CD4-positive, alpha-beta T cell treated with Interleukin-4 for 4 hours (primary cell): ENCODE measurements around the gene MAP1LC3B2.
"Not testable (repeated sequence)": the region's sequence is repeated elsewhere in the genome, so short reads cannot be mapped to it uniquely, and the experiment has no call there.

Experiments
- DNase-seq: peaks from one replicate; pipeline ENCODE4 v3.0.0-alpha.2; 2020

MAP1LC3B2 gene

GRCh38 chr12:116561181-116561821 is 2.1 kb downstream of the MAP1LC3B2 start:
- DNase-seq, result no peak

GRCh38 chr12:116562090-116562489 is 2.9 kb downstream of the MAP1LC3B2 start:
- no peak for DNase-seq

GRCh38 chr12:116563262-116563661 is 4.1 kb downstream of the MAP1LC3B2 start:
- DNase-seq, result no peak

- DNase-seq, result no peak
These were observed 4.9 kb downstream of the MAP1LC3B2 start for GRCh38 chr12:116564080-116564479.

- DNase-seq, result not testable (repeated sequence)
These were observed 6.0 kb downstream of the MAP1LC3B2 start for GRCh38 chr12:116565221-116565620.

- DNase-seq, result no peak
These were observed 6.8 kb downstream of the MAP1LC3B2 start for GRCh38 chr12:116565963-116566362.

- DNase-seq, result no peak
These were observed 9.0 kb downstream of the MAP1LC3B2 start for GRCh38 chr12:116568203-116568602.

- no peak for DNase-seq
These were observed 11.9 kb downstream of the MAP1LC3B2 start for GRCh38 chr12:116571089-116571488.

GRCh38 chr12:116573776-116574175 is 14.6 kb downstream of the MAP1LC3B2 start:
- no peak for DNase-seq

- not testable (repeated sequence) for DNase-seq
These were observed 16.6 kb downstream of the MAP1LC3B2 start for GRCh38 chr12:116575754-116576153.

GRCh38 chr12:116577154-116577561 is 18.0 kb downstream of the MAP1LC3B2 start:
- no peak for DNase-seq

GRCh38 chr12:116578051-116578450 is 18.9 kb downstream of the MAP1LC3B2 start:
- DNase-seq, result no peak

- DNase-seq, result no peak
These were observed 23.4 kb downstream of the MAP1LC3B2 start for GRCh38 chr12:116582610-116583009.

GRCh38 chr12:116583129-116583694 is 24.0 kb downstream of the MAP1LC3B2 start:
- DNase-seq, result no peak

GRCh38 chr12:116587270-116587669 is 28.1 kb downstream of the MAP1LC3B2 start:
- DNase-seq, result no peak

GRCh38 chr12:116588390-116589028 is 29.3 kb downstream of the MAP1LC3B2 start:
- no peak for DNase-seq

- DNase-seq, result no peak
These were observed 30.4 kb downstream of the MAP1LC3B2 start for GRCh38 chr12:116589581-116589980.

GRCh38 chr12:116590561-116590960 is 31.4 kb downstream of the MAP1LC3B2 start:
- DNase-seq, result no peak

- DNase-seq, result no peak
These were observed 32.9 kb downstream of the MAP1LC3B2 start for GRCh38 chr12:116591855-116592637.

- no peak for DNase-seq
These were observed 33.5 kb downstream of the MAP1LC3B2 start for GRCh38 chr12:116592731-116593130.

GRCh38 chr12:116594325-116595038 is 35.3 kb downstream of the MAP1LC3B2 start:
- DNase-seq, result peak; percentile 56

GRCh38 chr12:116595186-116595585 is 36.0 kb downstream of the MAP1LC3B2 start:
- no peak for DNase-seq

- DNase-seq, result no peak
These were observed 36.5 kb downstream of the MAP1LC3B2 start for GRCh38 chr12:116595672-116596071.
